ENCODE results near the gene FAM200B.
"Not testable (repeated sequence)": the region's sequence is repeated elsewhere in the genome, so short reads cannot be mapped to it uniquely, and the experiment has no call there.

Gene FAM200B

GRCh38 chr4:15696866-15697265 is 15.2 kb downstream of the FAM200B start:
- DNase-seq (ENCODE audit: low read depth) = peak; percentile 38

GRCh38 chr4:15702941-15703403 is 21.3 kb downstream of the FAM200B start, which contains the start of gene BST1:
Gene BST1 (plus strand): TSS chr4:15703065. CDS start chr4:15703145, 80 bp downstream.
- DNase-seq (ENCODE audit: low read depth) = peak; percentile 66

GRCh38 chr4:15703439-15703838 is 21.8 kb downstream of the FAM200B start:
- DNase-seq (ENCODE audit: low read depth) = no peak

GRCh38 chr4:15704129-15704528 is 22.5 kb downstream of the FAM200B start:
- no peak for DNase-seq (ENCODE audit: low read depth)

- DNase-seq (ENCODE audit: low read depth) = no peak
Measured at GRCh38 chr4:15706646-15707362, 25.2 kb downstream of the FAM200B start.

- no peak for DNase-seq (ENCODE audit: low read depth)
Measured at GRCh38 chr4:15707363-15707715, 25.7 kb downstream of the FAM200B start.

- DNase-seq (ENCODE audit: low read depth) = no peak
Measured at GRCh38 chr4:15711762-15712161, 30.1 kb downstream of the FAM200B start.

GRCh38 chr4:15712214-15712613 is 30.6 kb downstream of the FAM200B start:
- DNase-seq (ENCODE audit: low read depth) = no peak

- no peak for DNase-seq (ENCODE audit: low read depth)
Measured at GRCh38 chr4:15714141-15714540, 32.5 kb downstream of the FAM200B start.

GRCh38 chr4:15714646-15715435 is 33.2 kb downstream of the FAM200B start:
- DNase-seq (ENCODE audit: low read depth) = no peak

- no peak for DNase-seq (ENCODE audit: low read depth)
Measured at GRCh38 chr4:15716115-15716514, 34.5 kb downstream of the FAM200B start.

GRCh38 chr4:15717086-15717485 is 35.5 kb downstream of the FAM200B start:
- DNase-seq (ENCODE audit: low read depth) = peak; percentile 67

- DNase-seq (ENCODE audit: low read depth) = no peak
Measured at GRCh38 chr4:15717657-15718416, 36.2 kb downstream of the FAM200B start.

GRCh38 chr4:15718465-15718864 is 36.8 kb downstream of the FAM200B start:
- no peak for DNase-seq (ENCODE audit: low read depth)

- DNase-seq (ENCODE audit: low read depth) = no peak
Measured at GRCh38 chr4:15718959-15719358, 37.3 kb downstream of the FAM200B start.

GRCh38 chr4:15719506-15719905 is 37.9 kb downstream of the FAM200B start:
- peak; percentile 44 for DNase-seq (ENCODE audit: low read depth)

GRCh38 chr4:15720851-15721250 is 39.2 kb downstream of the FAM200B start:
- no peak for DNase-seq (ENCODE audit: low read depth)

GRCh38 chr4:15725608-15726007 is 44.0 kb downstream of the FAM200B start:
- DNase-seq (ENCODE audit: low read depth) = peak; percentile 74

GRCh38 chr4:15729910-15730533 is 48.4 kb downstream of the FAM200B start:
- peak; percentile 38 for DNase-seq (ENCODE audit: low read depth)

GRCh38 chr4:15733061-15733460 is 51.4 kb downstream of the FAM200B start:
- not testable (repeated sequence) for DNase-seq (ENCODE audit: low read depth)

- DNase-seq (ENCODE audit: low read depth) = no peak
Measured at GRCh38 chr4:15735536-15735935, 53.9 kb downstream of the FAM200B start.

GRCh38 chr4:15736514-15737050 is 55.0 kb downstream of the FAM200B start:
- no peak for DNase-seq (ENCODE audit: low read depth)

All from iris pigment epithelial cell (primary cell).